Endodermal cell (in vitro differentiated cells): ENCODE results near the gene HNRNPK. TPM values are rescaled to one million over a fixed set of nuclear protein-coding genes. Genes with fewer than 3 reads are reported as not detected.

ENCODE experiments used
- DNase-seq: peaks from one replicate; pipeline ENCODE4 v3.0.0-alpha.2; 2017
- H3K27ac ChIP-seq: 2 replicates; pipeline ENCODE4 v1.5.1; 2013; ENCODE audit warnings: mild to moderate bottlenecking, low read depth, low read length, moderate library complexity
- H3K27me3 ChIP-seq: 2 replicates; pipeline ENCODE4 v1.6.1; 2013; ENCODE audit warnings: mild to moderate bottlenecking, low read length, moderate library complexity; ENCODE audit not compliant: insufficient read depth, control insufficient read depth, poor library complexity, severe bottlenecking
- H3K36me3 ChIP-seq: 2 replicates; pipeline ENCODE4 v1.7.0; 2013; ENCODE audit warnings: mild to moderate bottlenecking, low read length, moderate library complexity; ENCODE audit not compliant: control insufficient read depth, insufficient read depth
- H3K4me1 ChIP-seq: one replicate; pipeline ENCODE4 v1.7.0; 2013; ENCODE audit warnings: low read length; ENCODE audit not compliant: control insufficient read depth, insufficient read depth
- H3K4me3 ChIP-seq: 2 replicates; pipeline ENCODE4 v1.5.1; 2013; ENCODE audit warnings: mild to moderate bottlenecking, low read length, moderate library complexity
- H3K9ac ChIP-seq: 2 replicates; pipeline ENCODE4 v1.6.1; 2013; ENCODE audit warnings: mild to moderate bottlenecking, low read length, moderate library complexity; ENCODE audit not compliant: poor library complexity, severe bottlenecking; ENCODE audit errors: extremely low read depth
- H3K9me3 ChIP-seq: 2 replicates; pipeline ENCODE4 v1.6.1; 2013; ENCODE audit warnings: mild to moderate bottlenecking, low read length, moderate library complexity; ENCODE audit not compliant: control insufficient read depth
- H3K27ac Mint-ChIP-seq: 2 replicates; pipeline ENCODE4 v1.8.0; 2020; ENCODE audit warnings: mixed read lengths
- H3K27me3 Mint-ChIP-seq: 2 replicates; pipeline ENCODE4 v1.8.0; 2021; ENCODE audit warnings: mild to moderate bottlenecking, mixed read lengths; ENCODE audit not compliant: insufficient read depth
- H3K36me3 Mint-ChIP-seq: 2 replicates; pipeline ENCODE4 v1.8.0; 2020; ENCODE audit warnings: low read depth, mixed read lengths
- H3K4me1 Mint-ChIP-seq: 2 replicates; pipeline ENCODE4 v1.8.0; 2020; ENCODE audit warnings: mixed read lengths
- H3K4me3 Mint-ChIP-seq: 2 replicates; pipeline ENCODE4 v1.8.0; 2020; ENCODE audit warnings: mild to moderate bottlenecking, moderate library complexity, mixed read lengths
- H3K9me3 Mint-ChIP-seq: 2 replicates; pipeline ENCODE4 v1.8.0; 2020; ENCODE audit warnings: mild to moderate bottlenecking, mixed read lengths
- WGBS, 2 experiments: methylation state at CpG; one replicate each; pipeline versions ENCODE4 v1.1.5 to v1.1.7; 2013; ENCODE audit warnings: missing lambda C conversion rate in 2 of 2, mixed read lengths in 1 of 2; ENCODE audit not compliant: insufficient coverage in 1 of 2, insufficient read length in 1 of 2; 5-methylcytosine and 5-hydroxymethylcytosine counted together
- total RNA-seq, 2 donors: library from RNA; stranded (reverse); fragmentation: NEBNext Ultra II Directional in 1 of 2; extraction: Animal tissue kit (Norgen Biotek cat#: 25700) in 1 of 2; gene quantifications; 2 replicates in 1 of 2; 3 replicates in 1 of 2; pipeline ENCODE4 v1.2.1, GENCODE V29; 2021
- TF ChIP-seq, protein P1 (sequence below): fragments of 200-600 bp; sonication (generic); conservative IDR thresholded peaks from 2 replicates; pipeline ENCODE4 v1.5.0; 2021; ENCODE audit warnings: antibody characterized with exemption, mild to moderate bottlenecking

The HNRNPK gene
- total RNA-seq, 2 donors from 2014 or later: 714 to 780 TPM

DNA sequence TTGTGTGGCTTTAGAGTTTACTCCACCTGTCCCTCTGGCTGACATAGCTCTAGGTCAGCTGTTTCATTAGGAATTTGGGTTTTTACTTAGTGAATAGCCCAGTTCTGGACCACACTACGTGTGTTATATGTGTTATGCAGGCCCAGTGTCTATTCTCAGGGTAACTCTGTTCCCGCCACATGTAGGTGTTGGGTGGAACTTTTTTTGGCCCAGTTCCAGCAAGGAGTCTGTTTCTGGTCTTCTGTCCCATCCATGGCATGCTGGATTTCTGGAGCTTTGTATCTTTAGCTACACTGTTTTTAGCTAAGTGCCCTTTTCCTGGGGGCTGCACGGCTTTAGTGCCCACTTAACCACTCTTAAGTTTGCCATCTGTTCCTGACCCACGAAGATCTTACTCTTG, 16.1 kb upstream of the HNRNPK start:
- H3K27me3 ChIP-seq: no peaks in the 10 kb centered on the region
- TF ChIP-seq, protein P1, sequence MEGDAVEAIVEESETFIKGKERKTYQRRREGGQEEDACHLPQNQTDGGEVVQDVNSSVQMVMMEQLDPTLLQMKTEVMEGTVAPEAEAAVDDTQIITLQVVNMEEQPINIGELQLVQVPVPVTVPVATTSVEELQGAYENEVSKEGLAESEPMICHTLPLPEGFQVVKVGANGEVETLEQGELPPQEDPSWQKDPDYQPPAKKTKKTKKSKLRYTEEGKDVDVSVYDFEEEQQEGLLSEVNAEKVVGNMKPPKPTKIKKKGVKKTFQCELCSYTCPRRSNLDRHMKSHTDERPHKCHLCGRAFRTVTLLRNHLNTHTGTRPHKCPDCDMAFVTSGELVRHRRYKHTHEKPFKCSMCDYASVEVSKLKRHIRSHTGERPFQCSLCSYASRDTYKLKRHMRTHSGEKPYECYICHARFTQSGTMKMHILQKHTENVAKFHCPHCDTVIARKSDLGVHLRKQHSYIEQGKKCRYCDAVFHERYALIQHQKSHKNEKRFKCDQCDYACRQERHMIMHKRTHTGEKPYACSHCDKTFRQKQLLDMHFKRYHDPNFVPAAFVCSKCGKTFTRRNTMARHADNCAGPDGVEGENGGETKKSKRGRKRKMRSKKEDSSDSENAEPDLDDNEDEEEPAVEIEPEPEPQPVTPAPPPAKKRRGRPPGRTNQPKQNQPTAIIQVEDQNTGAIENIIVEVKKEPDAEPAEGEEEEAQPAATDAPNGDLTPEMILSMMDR: no peak
- Mint-ChIP-seq H3K36me3 (peaks cover 12% of the 10 kb centered on the region), H3K27me3 (no peaks in the 10 kb centered on the region), H3K9me3 (no peaks in the 10 kb centered on the region), H3K4me1 (no peaks in the 10 kb centered on the region), H3K27ac (no peak overlapping the region), H3K4me3 (no peak overlapping the region)
- H3K4me3 ChIP-seq: no peak overlapping the region
- peaks cover 18% of the 10 kb centered on the region for H3K36me3 ChIP-seq
- H3K4me1 ChIP-seq: no peaks in the 10 kb centered on the region
- H3K9ac ChIP-seq: no peak overlapping the region
- no peak overlapping the region for H3K27ac ChIP-seq
- WGBS, 2 experiments: 93 to 100% methylated on average over 1 to 3 of the region's 4 CpGs
- no peaks in the 10 kb centered on the region for H3K9me3 ChIP-seq
- DNase-seq: no peak

DNA sequence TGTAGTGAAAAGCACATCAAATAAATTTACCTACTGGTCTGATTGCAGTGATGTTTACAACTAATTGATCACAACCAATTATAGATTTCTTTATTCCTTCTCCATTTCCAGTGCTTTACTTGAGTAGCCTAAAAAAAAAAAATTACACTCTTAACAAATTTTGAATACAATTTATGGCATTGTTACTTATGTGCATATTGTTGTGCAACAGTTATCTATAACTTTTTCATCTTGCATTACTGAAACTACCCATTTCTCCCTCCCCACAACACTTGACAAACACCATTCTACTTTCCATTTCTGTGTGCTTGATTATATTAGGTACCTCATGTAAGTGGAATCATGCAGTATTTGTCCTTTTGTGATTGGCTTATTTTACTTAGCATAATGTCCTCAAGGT, 12.9 kb upstream of the HNRNPK start:
- peaks cover 18% of the 10 kb centered on the region for H3K36me3 ChIP-seq
- Mint-ChIP-seq H3K27me3 (no peaks in the 10 kb centered on the region), H3K27ac (no peak overlapping the region), H3K9me3 (no peaks in the 10 kb centered on the region), H3K36me3 (peaks cover 35% of the 10 kb centered on the region), H3K4me3 (no peak overlapping the region), H3K4me1 (no peaks in the 10 kb centered on the region)
- TF ChIP-seq, protein P1: no peak
- H3K9ac ChIP-seq: no peak overlapping the region
- H3K27me3 ChIP-seq: no peaks in the 10 kb centered on the region
- no peak overlapping the region for H3K4me3 ChIP-seq
- H3K9me3 ChIP-seq: no peaks in the 10 kb centered on the region
- H3K4me1 ChIP-seq: no peaks in the 10 kb centered on the region
- no peak overlapping the region for H3K27ac ChIP-seq
- DNase-seq: no peak

DNA sequence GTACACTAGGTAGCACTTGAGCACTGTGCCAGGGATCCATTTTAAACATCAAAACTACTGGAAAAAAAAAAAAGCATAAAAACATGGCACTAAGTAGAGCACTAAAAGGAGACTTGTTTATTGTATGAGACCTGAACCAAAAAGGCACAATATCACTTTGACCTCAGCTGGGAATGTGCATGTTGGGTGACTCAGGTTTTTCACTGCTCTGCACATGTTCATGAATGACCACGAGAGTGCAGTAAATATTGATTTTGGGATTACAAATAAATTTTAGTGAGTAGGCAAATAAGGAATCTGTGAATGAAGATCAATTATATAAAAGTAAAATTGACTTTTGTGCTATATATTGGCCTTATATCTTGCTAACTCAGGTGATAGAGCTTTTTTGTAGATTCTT, 12.4 kb upstream of the HNRNPK start:
- Histone ChIP-seq H3K27me3 (no peaks in the 10 kb centered on the region), H3K4me1 (no peaks in the 10 kb centered on the region), H3K9ac (no peak overlapping the region), H3K36me3 (peaks cover 18% of the 10 kb centered on the region), H3K4me3 (no peak overlapping the region), H3K27ac (no peak overlapping the region), H3K9me3 (no peaks in the 10 kb centered on the region)
- Mint-ChIP-seq H3K36me3 (peaks cover 35% of the 10 kb centered on the region), H3K27me3 (no peaks in the 10 kb centered on the region), H3K4me3 (no peak overlapping the region), H3K27ac (no peak overlapping the region), H3K9me3 (no peaks in the 10 kb centered on the region), H3K4me1 (no peaks in the 10 kb centered on the region)
- no peak for DNase-seq
- WGBS, 2 experiments: 96 to 100% methylated on average over 1 of the region's 1 CpG
- TF ChIP-seq, protein P1: no peak
